K562 (cell line): ENCODE data around the gene LY6G6D. TPM values are rescaled to one million over a fixed set of nuclear protein-coding genes. Genes with fewer than 3 reads are reported as not detected.

Experiments
- CCAR2 ChIP-seq: fragments of 200-400 bp; formaldehyde crosslinking; IDR thresholded peaks from 2 replicates; pipeline ENCODE4 v1.6.1; 2017; ENCODE audit warnings: mild to moderate bottlenecking, low read depth, low read length
- DIDO1 ChIP-seq: fragments of 450-650 bp; IDR thresholded peaks from 2 replicates; pipeline ENCODE4 v1.6.1; 2016; ENCODE audit warnings: low read depth, missing biosample characterization, missing genetic modification characterization
- ELF4 ChIP-seq: fragments of 450-650 bp; formaldehyde crosslinking; IDR thresholded peaks from 2 replicates; pipeline ENCODE4 v1.4.0; 2022; ENCODE audit warnings: missing genetic modification characterization
- ERF ChIP-seq: fragments of 450-650 bp; formaldehyde crosslinking; IDR thresholded peaks from 2 replicates; pipeline ENCODE4 v1.4.0; 2020; ENCODE audit warnings: mild to moderate bottlenecking, mixed read lengths
- GTF2F1 ChIP-seq: IDR thresholded peaks from 2 replicates; pipeline ENCODE4 v1.6.1; 2011; ENCODE audit warnings: low read depth, low read length, improper control_type of control experiment
- LARP7 ChIP-seq: fragments of 450-650 bp; IDR thresholded peaks from 2 replicates; pipeline ENCODE4 v1.6.1; 2016
- MAZ ChIP-seq, 2 experiments: fragments of 450-650 bp in 1 of 2; sonication (generic) in 1 of 2; formaldehyde crosslinking; IDR thresholded peaks in 1 of 2; conservative IDR thresholded peaks in 1 of 2; 2 replicates each; pipeline versions ENCODE4 v1.4.0 to v1.5.0; 2020; ENCODE audit warnings: mild to moderate bottlenecking in 1 of 2, missing genetic modification reagents in 1 of 2
- MYC ChIP-seq, 2 experiments: fragments of 250-450 bp in 1 of 2; sonication (Bioruptor Pico) in 1 of 2; IDR thresholded peaks; 2 replicates each; pipeline versions ENCODE4 v1.5.1 to v1.6.1; 2012 to 2021; ENCODE audit warnings: low read depth in 2 of 2, borderline replicate concordance in 1 of 2, improper control_type of control experiment in 1 of 2, low read length in 1 of 2, mild to moderate bottlenecking in 1 of 2, moderate library complexity in 1 of 2
- NR1H2 ChIP-seq: sonication (generic); formaldehyde crosslinking; IDR thresholded peaks from 2 replicates; pipeline ENCODE4 v1.4.0; 2020; ENCODE audit warnings: mild to moderate bottlenecking, missing genetic modification reagents
- OTX1 ChIP-seq: fragments of 450-650 bp; formaldehyde crosslinking; IDR thresholded peaks from 2 replicates; pipeline ENCODE4 v1.4.0; 2022; ENCODE audit warnings: mild to moderate bottlenecking
- PHF8 ChIP-seq: fragments of 200-600 bp; sonication (generic); IDR thresholded peaks from 2 replicates; pipeline ENCODE4 v1.6.1; 2012; ENCODE audit warnings: mixed run types, mild to moderate bottlenecking, inconsistent platforms, low read length, moderate library complexity, borderline replicate concordance
- POLR3G ChIP-seq: IDR thresholded peaks from 2 replicates; pipeline ENCODE4 v1.6.1; 2011; ENCODE audit not compliant: insufficient read length, insufficient replicate concordance; ENCODE audit errors: extremely low read depth
- PTBP1 ChIP-seq: fragments of 200-400 bp; formaldehyde crosslinking; IDR thresholded peaks from 2 replicates; pipeline ENCODE4 v1.6.1; 2017; ENCODE audit warnings: low read depth, low read length
- RUNX1 ChIP-seq: sonication (generic); IDR thresholded peaks from 2 replicates; pipeline ENCODE4 v1.6.1; 2016; ENCODE audit warnings: antibody characterized with exemption, low read depth
- ZKSCAN8 ChIP-seq: fragments of 200-800 bp; sonication (Bioruptor generic); IDR thresholded peaks from 2 replicates; pipeline ENCODE4 v1.6.1; 2016; ENCODE audit warnings: missing genetic modification characterization, missing compliant biosample characterization
- ZNF830 ChIP-seq: fragments of 250-450 bp; sonication (Bioruptor Pico); IDR thresholded peaks from 2 replicates; pipeline ENCODE4 v1.5.0; 2021; ENCODE audit warnings: mild to moderate bottlenecking
- polyA plus RNA-seq, 8 experiments: library from polyadenylated mRNA; depleted of rRNA in 4 of 8; stranded (reverse) in 5 of 8; unstranded in 3 of 8; fragments of >200 nt; fragmentation: Nextera tagmentation in 2 of 8; fragmentation: Illumina TruSeq in 1 of 8; extraction: Ambion mirVana in 2 of 8; extraction: Trizol in 1 of 8; gene quantifications; 2 replicates each; pipeline versions ENCODE4 v1.2.1 to v1.2.3, GENCODE V29; 2011 to 2014; ENCODE audit warnings: inconsistent platforms in 1 of 8, missing spikeins in 1 of 8
- total RNA-seq, 7 experiments: library from RNA; depleted of rRNA in 6 of 7; stranded (reverse); fragments of >200 nt in 6 of 7; fragmentation: Illumina TruSeq in 2 of 7; extraction: Trizol in 2 of 7; gene quantifications; 2 replicates each; pipeline versions ENCODE4 v1.2.1 to v1.2.3, GENCODE V29; 2011 to 2021; ENCODE audit warnings: low replicate concordance in 1 of 7
- TF ChIP-seq, protein P1 (sequence below): fragments of 450-650 bp; formaldehyde crosslinking; IDR thresholded peaks from 2 replicates; pipeline ENCODE4 v1.4.0; 2022; ENCODE audit warnings: missing genetic modification characterization
- TF ChIP-seq, protein P2 (sequence below), 3 experiments: fragments of 200-800 bp in 1 of 3; sonication (Bioruptor generic) in 1 of 3; sonication (generic) in 1 of 3; formaldehyde crosslinking in 1 of 3; IDR thresholded peaks; 2 replicates each; pipeline versions ENCODE4 v1.6.1 to v1.8.0; 2016 to 2022; ENCODE audit warnings: mild to moderate bottlenecking in 2 of 3, missing compliant biosample characterization in 2 of 3, missing genetic modification characterization in 2 of 3, missing genetic modification reagents in 1 of 3
- TF ChIP-seq, protein P3 (sequence below): fragments of 250-450 bp; sonication (Bioruptor Pico); IDR thresholded peaks from 2 replicates; pipeline ENCODE4 v1.8.0; 2022; ENCODE audit warnings: moderate library complexity, mild to moderate bottlenecking, inconsistent platforms
- TF ChIP-seq, protein P4 (sequence below): sonication (generic); formaldehyde crosslinking; IDR thresholded peaks from 2 replicates; pipeline ENCODE4 v1.8.0; 2022; ENCODE audit warnings: mild to moderate bottlenecking, low read depth, missing genetic modification reagents
- TF ChIP-seq, protein P5 (sequence below): fragments of 450-650 bp; formaldehyde crosslinking; IDR thresholded peaks from 2 replicates; pipeline ENCODE4 v1.4.0; 2022; ENCODE audit warnings: missing genetic modification characterization

Gene LY6G6D
- total and polyA plus RNA-seq, 9 of the 15 experiments (the other 6 are each of a cell fraction or from before 2014, with no cell fraction given): 0.30 to 0.38 TPM; not detected in 7

DNA sequence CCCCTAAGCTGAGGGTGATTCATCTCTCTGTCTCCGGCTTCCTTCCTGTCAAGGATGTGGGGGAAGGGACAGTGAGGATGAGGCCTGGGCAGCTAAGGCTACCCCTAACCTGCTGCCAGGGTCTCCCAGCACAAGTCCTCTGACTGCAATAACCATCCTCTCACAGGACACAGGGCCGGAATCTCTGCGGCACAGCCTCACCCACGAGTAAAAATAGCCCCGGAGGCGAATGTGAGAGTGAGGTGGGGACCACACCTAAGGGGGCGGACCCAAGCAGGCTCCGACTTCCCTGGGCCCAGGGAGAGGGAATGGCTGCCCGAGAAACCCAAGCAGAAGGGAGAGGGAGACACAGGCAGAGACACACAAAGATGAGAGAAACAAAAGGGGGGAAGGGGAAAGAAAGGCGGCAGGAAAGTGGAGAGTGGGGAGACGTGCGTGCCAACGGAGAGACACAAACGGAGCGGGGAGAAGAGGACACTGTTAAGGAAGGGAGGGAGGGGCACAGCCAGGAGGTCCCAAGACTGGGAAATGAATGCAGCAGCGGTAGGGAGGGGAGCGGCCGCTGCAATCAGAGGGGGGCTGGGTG lies 19.8 kb downstream of the LY6G6D start (continued):
- TF ChIP-seq, protein P1, sequence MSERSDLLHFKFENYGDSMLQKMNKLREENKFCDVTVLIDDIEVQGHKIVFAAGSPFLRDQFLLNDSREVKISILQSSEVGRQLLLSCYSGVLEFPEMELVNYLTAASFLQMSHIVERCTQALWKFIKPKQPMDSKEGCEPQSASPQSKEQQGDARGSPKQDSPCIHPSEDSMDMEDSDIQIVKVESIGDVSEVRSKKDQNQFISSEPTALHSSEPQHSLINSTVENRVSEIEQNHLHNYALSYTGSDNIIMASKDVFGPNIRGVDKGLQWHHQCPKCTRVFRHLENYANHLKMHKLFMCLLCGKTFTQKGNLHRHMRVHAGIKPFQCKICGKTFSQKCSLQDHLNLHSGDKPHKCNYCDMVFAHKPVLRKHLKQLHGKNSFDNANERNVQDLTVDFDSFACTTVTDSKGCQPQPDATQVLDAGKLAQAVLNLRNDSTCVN (CRISPR knock-in tag): peak; percentile 94
- TF ChIP-seq ZKSCAN8 (CRISPR knock-in tag) (no peak), DIDO1 (tag) (0 out of 2 replicates have a peak, but pooled peaks have one; percentile 16), LARP7 (peak; percentile 99), ERF (CRISPR knock-in tag) (0 out of 2 replicates have a peak, but pooled peaks have one; percentile 10), MAZ (CRISPR knock-in tag; conservative IDR thresholded peaks at IDR 0.05 in 1 of 2, IDR thresholded peaks at IDR 0.05 in 1 of 2) (peak in 1 of 2 experiments; percentile 70), RUNX1 (no peak), ELF4 (CRISPR knock-in tag) (peak; percentile 98), NR1H2 (peak; percentile 67; the same call in 1 of the 2 replicates), PTBP1 (peak; percentile 39; the same call in 1 of the 2 replicates), ZNF830 (CRISPR knock-in tag) (0 out of 2 replicates have a peak, but pooled peaks have one; percentile 18), OTX1 (CRISPR knock-in tag) (peak; percentile 96), CCAR2 (0 out of 2 replicates have a peak, but pooled peaks have one; percentile 18), POLR3G (no peak), MYC (IDR thresholded peaks at IDR 0.05; ENCODE audit: low read depth, low read length) (peak; percentile 14; the same call in 1 of the 2 replicates), MYC (CRISPR knock-in tag; IDR thresholded peaks at IDR 0.05; ENCODE audit: borderline replicate concordance, low read depth) (no peak), PHF8 (peak; percentile 35; the same call in 1 of the 2 replicates), GTF2F1 (no peak)
- TF ChIP-seq, protein P2, sequence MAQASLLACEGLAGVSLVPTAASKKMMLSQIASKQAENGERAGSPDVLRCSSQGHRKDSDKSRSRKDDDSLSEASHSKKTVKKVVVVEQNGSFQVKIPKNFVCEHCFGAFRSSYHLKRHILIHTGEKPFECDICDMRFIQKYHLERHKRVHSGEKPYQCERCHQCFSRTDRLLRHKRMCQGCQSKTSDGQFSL (CRISPR knock-in tag; IDR thresholded peaks at IDR 0.05): no peak
- TF ChIP-seq, protein P2 (tag; IDR thresholded peaks at IDR 0.05): no peak
- TF ChIP-seq, protein P3, sequence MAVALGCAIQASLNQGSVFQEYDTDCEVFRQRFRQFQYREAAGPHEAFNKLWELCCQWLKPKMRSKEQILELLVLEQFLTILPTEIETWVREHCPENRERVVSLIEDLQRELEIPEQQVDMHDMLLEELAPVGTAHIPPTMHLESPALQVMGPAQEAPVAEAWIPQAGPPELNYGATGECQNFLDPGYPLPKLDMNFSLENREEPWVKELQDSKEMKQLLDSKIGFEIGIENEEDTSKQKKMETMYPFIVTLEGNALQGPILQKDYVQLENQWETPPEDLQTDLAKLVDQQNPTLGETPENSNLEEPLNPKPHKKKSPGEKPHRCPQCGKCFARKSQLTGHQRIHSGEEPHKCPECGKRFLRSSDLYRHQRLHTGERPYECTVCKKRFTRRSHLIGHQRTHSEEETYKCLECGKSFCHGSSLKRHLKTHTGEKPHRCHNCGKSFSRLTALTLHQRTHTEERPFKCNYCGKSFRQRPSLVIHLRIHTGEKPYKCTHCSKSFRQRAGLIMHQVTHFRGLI (CRISPR knock-in tag): no peak
- TF ChIP-seq, protein P4, sequence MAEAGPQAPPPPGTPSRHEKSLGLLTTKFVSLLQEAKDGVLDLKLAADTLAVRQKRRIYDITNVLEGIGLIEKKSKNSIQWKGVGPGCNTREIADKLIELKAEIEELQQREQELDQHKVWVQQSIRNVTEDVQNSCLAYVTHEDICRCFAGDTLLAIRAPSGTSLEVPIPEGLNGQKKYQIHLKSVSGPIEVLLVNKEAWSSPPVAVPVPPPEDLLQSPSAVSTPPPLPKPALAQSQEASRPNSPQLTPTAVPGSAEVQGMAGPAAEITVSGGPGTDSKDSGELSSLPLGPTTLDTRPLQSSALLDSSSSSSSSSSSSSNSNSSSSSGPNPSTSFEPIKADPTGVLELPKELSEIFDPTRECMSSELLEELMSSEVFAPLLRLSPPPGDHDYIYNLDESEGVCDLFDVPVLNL: peak; percentile 73; the same call in 1 of the 2 replicates
- TF ChIP-seq, protein P5, sequence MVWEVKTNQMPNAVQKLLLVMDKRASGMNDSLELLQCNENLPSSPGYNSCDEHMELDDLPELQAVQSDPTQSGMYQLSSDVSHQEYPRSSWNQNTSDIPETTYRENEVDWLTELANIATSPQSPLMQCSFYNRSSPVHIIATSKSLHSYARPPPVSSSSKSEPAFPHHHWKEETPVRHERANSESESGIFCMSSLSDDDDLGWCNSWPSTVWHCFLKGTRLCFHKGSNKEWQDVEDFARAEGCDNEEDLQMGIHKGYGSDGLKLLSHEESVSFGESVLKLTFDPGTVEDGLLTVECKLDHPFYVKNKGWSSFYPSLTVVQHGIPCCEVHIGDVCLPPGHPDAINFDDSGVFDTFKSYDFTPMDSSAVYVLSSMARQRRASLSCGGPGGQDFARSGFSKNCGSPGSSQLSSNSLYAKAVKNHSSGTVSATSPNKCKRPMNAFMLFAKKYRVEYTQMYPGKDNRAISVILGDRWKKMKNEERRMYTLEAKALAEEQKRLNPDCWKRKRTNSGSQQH (CRISPR knock-in tag): peak; percentile 98
